Lower leg skin (tissue), 4 donors: Measurements from ENCODE around the gene ANKRD40CL. TPM values are rescaled to one million over a fixed set of nuclear protein-coding genes. Genes with fewer than 3 reads are reported as not detected.

Experiments
- DNase-seq, 2 donors: peaks; one replicate each; pipeline ENCODE4 v3.0.0-alpha.2; 2019; ENCODE audit warnings: low spot score in 2 of 2
- H3K4me3 ChIP-seq: fragments of 200-600 bp; sonication (generic); 2 replicates; pipeline ENCODE4 v1.5.1; 2017; ENCODE audit warnings: mild to moderate bottlenecking, low read depth; ENCODE audit not compliant: poor library complexity, severe bottlenecking
- CTCF ChIP-seq, 3 donors: fragments of 450-650 bp; IDR thresholded peaks; one replicate each; pipeline ENCODE4 v1.5.1; 2016; ENCODE audit warnings: antibody characterized with exemption in 3 of 3, mild to moderate bottlenecking in 3 of 3, moderate library complexity in 2 of 3
- POLR2A ChIP-seq, 2 donors: fragments of 450-650 bp; IDR thresholded peaks; one replicate each; pipeline ENCODE4 v1.6.1; 2016 to 2017; ENCODE audit warnings: antibody characterized with exemption in 2 of 2, mild to moderate bottlenecking in 1 of 2, moderate library complexity in 1 of 2
- WGBS, 2 donors: methylation state at CpG; one replicate each; pipeline ENCODE4 v1.1.5; 2018; 5-methylcytosine and 5-hydroxymethylcytosine counted together
- intact Hi-C: fragments of 100-400 bp; cut with DNase I; formaldehyde crosslinking; loops from one replicate; pipeline ENCODE4 v1.15.0; 2023; ENCODE audit warnings: low total_unique reads
- total RNA-seq, 4 donors: library from RNA; depleted of rRNA; stranded (reverse); fragments of >200 nt; gene quantifications; one replicate each; pipeline ENCODE4 v1.1.0, GENCODE V29; 2016

Gene ANKRD40CL
- total RNA-seq, 4 donors from 2014 or later = not detected

DNA sequence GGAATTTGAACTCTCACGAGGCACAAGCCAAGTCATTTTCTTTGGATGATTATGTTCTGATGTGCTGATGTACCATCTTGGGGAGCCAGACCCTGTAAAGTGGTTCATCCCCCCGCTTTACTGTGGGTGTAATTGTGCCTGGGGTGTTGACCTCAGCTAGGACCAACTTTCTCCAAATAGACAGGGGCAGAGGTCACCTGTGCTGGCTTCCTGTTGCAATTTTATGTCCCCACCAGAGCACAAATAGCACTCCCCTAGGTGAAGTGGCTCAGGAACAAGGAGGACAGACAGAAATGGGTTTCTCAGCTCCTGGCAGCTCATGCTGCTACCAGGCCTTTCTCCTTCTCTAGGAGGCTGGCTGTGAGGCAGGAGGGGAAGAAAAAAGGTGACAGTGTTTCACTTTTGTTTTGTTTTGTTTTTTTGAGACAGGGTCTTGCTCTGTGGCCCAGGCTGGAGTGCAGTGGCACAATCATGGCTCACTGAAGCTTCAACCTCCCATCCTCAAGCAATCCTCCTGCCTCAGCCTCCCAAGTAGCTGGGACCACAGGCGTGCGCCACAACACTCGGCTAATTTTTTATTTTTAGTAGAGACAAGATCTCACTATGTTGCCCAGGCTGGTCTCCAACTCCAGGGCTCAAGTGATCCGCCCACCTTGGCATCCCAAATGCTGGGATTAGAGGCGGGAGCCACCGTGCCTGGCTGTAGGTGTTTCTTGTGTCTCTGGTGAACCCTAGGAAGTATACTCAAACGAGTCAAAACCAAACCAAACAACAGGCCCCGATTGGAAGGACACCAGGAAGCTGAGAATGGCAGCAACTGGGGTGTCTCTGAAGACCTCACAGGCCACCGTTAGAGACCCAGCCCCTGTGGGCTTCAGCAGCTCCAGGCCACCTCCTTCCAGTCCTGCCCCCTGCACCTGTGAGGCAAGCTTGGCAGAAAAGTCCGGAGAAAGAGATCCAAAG lies 35.6 kb upstream of the ANKRD40CL start:
- no peak overlapping the region for H3K4me3 ChIP-seq
- 57 to 62% methylated on average over 12 of the region's 12 CpGs for WGBS, 2 donors
- no peak for DNase-seq
- TF ChIP-seq CTCF (IDR thresholded peaks at IDR 0.05) (no peak), POLR2A (IDR thresholded peaks at IDR 0.05) (no peak)
- intact Hi-C loops = no loop called here

DNA sequence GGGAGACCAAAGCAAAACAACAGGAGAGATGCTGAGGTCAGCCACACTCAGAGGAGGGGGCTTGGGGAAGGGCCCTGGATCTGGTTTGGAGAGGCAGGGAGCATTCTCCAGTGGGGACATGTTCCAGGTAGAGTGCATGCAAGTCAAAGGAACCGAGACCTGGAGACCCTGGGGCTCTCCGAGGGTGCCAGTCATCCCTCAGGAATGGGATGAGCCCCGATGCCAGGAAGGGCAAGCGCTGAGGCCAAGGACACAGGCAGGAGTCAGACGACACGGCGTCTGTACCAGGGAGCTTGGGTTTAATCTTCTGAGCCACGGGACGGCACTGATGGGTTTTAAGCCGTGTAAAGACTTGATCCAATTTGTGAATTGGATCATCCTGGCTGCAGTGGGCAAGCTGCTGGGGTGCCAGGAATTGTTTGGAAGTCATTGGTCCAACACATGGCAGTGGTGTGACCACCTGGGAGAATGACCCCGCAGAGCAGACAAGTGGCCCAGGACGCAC lies 32.9 kb upstream of the ANKRD40CL start:
- no peak overlapping the region for H3K4me3 ChIP-seq
- TF ChIP-seq CTCF (IDR thresholded peaks at IDR 0.05) (no peak), POLR2A (IDR thresholded peaks at IDR 0.05) (no peak)
- WGBS, 2 donors = 66% methylated on average over 12 of the region's 12 CpGs
- no peak for DNase-seq
- intact Hi-C loops = no loop called here

GRCh38 chr17:50799582-50799981 lies 32.3 kb upstream of the ANKRD40CL start:
- H3K4me3 ChIP-seq = no peak overlapping the region
- intact Hi-C loops = no loop called here
- TF ChIP-seq CTCF (IDR thresholded peaks at IDR 0.05) (no peak), POLR2A (IDR thresholded peaks at IDR 0.05) (no peak)
- no peak for DNase-seq
- WGBS, 2 donors = 63 to 73% methylated on average over 8 to 9 of the region's 9 CpGs

DNA sequence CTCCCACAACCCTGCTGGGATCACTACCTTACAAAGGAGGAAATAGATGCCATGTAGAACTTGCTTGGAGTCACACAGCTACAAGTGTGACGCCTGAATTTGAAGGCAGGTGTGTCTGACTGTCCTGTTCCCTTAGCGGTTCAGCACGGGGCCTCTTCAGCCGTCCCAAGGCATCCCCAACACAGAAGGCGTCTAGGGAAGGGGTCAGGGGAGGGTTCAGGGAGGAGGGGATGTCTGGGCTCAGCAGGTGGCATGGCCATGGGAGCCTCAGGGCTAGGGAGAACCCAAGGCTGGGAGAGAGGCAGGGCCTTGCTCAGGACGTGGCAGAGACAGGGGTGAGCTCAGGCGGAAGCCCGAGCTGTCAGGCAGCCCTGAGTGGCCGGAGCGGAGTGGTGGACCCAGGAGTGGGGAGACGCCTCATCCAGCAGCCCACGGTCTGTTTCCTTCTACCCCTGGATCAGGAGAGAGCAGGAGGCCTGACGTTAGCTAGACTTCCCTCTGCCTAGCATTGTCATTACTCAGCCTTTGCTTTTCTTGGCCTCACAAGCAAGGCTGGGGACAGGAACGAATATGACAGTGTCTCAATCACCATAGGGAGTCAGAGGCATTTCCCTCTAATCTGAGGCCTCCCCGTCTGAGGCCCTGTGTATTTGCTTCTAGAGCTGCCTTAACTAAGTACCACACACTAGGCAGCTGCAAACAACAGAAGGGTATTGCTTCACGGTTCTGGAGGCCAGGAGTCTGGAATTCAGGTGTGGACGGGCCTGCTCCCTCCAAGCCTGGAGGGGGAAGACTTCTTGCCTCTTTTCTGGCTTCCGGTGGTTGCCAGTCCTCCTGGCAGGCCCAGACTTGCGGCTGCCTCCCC lies 31.3 kb upstream of the ANKRD40CL start:
- no peak overlapping the region for H3K4me3 ChIP-seq
- peak; percentile 48 to 84 for DNase-seq
- intact Hi-C loops = no loop called here
- TF ChIP-seq CTCF (IDR thresholded peaks at IDR 0.05) = no peak
- no peak for TF ChIP-seq POLR2A (IDR thresholded peaks at IDR 0.05)
- 64 to 65% methylated on average over 17 to 19 of the region's 19 CpGs for WGBS, 2 donors

DNA sequence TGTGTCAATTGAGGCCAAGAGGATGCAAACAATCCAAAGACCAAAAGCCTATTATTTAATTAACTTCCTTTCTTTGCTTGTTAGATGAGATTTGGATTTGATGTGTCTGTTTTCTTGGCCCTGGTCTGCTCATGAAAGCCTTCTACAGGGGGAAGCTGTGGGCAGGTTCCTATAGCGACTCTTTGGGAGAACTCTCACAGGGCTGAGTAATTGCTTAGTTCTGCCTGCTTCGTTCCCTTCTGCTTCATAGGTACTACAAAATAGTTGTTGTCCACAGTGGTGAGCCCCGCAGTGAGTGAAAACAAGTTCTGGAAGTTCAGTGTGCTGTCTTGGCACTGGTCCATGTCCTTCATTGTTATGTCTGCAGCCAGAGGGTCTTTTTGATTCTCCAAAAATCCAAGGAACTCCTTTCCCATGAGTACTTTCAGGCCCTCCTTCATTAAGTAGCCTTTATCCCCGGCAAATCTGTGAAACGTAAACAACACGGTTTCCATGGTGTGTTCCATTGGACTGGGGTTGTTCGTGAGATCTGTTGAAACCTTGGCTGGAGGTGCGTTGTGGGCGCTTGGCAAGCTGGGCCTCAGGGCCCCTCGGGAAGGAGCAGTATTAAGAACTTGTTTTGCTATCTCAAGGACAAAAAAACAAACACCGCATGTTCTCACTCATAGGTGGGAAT lies 30.0 kb upstream of the ANKRD40CL start:
- TF ChIP-seq POLR2A (IDR thresholded peaks at IDR 0.05) = no peak
- no peak for TF ChIP-seq CTCF (IDR thresholded peaks at IDR 0.05)
- intact Hi-C loops = no loop called here
- WGBS, 2 donors = 44 to 52% methylated on average over 11 of the region's 11 CpGs
- no peak for DNase-seq
- H3K4me3 ChIP-seq = no peak overlapping the region
